ENCODE data around the gene CFAP91.
"Not testable (repeated sequence)": the region's sequence is repeated elsewhere in the genome, so short reads cannot be mapped to it uniquely, and the experiment has no call there.

CFAP91 gene

GRCh38 chr3:119678209-119678608 lies 24.6 kb upstream of the CFAP91 start:
- not testable (repeated sequence) for DNase-seq

DNA sequence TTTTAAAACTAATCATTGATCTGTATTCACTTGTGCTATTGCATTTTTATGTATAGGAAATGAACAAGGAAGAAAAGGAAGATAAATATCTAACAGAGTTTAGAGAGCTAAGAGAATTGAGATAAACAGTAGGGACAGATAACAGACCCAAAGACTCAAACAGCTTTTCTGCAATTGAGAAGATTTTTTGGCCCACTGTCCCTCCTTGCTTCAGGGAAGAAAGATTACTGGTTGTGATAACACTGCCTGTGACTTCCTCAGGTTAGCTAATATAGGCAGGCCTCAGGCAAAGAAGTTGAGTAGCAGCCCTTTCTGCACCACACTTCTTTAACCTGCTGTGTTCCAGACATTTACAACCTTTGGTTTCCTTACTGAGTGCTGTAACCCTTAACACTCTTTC lies 22.9 kb upstream of the CFAP91 start:
- no peak for DNase-seq

- peak in 3 of 4 experiments; percentile 8 to 62 (median 40) for DNase-seq
Measured at GRCh38 chr3:119681279-119681678, 21.5 kb upstream of the CFAP91 start.

DNA sequence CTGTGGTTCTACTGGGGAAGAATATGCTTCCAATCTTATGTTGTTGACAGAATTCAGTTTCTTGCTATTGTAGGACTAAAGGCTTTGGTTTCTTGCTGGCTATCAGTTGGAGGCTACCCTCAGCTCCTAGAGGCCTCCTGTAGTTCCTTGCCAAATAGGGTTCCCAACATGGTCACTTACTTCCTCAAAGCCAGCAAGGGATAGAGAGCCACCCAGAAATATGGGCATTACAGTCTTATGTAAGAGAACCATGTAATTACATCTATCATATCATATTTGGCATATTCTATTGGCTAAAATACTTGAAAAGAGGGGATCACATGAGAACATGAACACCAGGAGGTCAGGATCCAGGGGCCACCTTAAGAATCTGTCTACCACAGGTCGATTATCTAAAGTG lies 19.4 kb upstream of the CFAP91 start:
- peak in 1 of 4 experiments; percentile 29 for DNase-seq

DNA sequence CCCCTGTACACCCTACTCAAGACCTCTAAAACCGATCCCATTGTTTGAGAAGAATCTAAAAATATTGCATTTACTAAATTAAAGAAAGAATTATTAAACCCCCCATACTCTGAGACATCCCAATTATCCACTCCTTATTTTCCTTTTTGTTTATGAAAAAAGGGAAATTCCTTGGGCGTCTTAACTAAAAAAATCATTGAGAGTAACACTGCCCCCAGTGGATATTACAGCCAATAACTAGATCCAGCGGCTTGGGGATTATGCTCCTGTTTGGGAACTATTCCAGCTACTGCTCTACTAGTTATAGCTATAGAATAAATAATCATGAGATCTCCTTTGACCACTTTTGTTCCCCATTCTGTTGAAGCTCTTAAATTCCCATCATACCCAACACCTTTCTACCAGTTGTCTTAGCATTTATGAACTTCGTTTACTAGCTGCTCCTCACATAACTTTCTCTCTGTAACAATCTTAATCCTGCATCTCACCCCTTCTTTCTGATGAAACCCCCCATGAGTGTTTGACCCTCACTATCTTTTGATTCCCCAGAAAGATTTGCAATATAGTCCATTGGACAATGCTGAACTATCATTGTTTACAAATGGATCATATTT lies 12.7 kb upstream of the CFAP91 start:
- peak; percentile 25 to 68 (median 50) for DNase-seq

DNA sequence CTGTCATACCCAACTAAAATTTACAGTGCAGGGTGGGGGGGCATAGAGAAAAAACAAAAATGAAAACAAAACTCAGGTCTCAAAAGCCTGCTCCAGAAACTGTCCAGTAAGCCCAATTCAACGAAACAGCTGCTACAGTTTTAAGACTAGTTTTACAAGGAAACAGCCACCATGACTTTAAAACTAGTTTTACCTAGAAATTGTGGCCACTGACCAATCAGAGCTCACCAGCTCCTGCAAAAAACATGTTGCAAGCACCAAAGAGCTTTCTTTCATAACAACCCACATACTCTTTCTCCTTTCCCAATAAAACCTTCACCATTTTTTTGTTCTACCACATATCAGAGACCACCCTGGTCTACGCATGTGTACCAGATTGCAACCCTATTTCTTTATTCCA lies 7.3 kb upstream of the CFAP91 start:
- peak in 1 of 4 experiments; percentile 16 for DNase-seq

- DNase-seq: no peak
Measured at GRCh38 chr3:119697394-119697793, 5.4 kb upstream of the CFAP91 start.

- DNase-seq: peak; percentile 79 to 93 (median 86)
Measured at GRCh38 chr3:119700269-119700919, 2.4 kb upstream of the CFAP91 start.

DNA sequence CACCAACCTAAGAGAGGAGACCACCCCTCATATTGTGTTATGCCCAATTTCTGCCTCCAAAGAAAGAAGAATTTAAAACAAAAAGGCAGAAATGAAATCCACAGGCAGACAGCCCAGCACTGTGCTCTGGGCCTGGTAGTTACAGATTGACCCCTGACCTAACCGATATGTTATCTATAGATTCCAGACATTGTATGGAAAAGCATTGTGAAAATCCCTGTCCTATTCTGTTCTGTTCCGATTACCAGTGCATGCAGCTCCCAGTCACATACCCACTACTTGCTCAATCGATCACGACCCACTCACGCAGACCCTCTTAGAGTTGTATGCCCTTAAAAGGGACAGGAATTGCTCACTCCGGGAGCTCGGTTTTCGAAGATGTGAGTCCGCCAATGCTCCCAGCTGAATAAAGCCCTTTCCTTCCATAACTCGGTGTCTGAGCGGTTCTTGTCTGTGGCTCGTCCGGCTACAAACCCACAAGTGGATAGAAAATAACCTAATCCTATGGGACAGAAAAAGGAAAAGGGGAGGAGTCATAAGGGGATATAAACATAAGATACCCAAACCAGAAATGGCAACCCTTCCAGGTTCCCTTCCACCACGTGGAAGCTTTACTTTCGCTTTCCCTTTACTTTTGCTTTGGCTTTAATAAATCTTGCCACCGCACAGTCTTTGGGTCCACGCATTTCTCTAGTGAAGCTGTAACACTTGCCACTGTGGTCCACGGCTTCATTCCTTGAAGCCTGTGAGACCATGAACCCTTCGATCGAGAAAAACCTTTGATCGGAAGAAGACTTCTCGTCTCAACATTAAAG lies 1.7 kb upstream of the CFAP91 start:
- no peak for DNase-seq

GRCh38 chr3:119703820-119704531 lies 1.2 kb downstream of the CFAP91 start:
- DNase-seq: no peak

DNA sequence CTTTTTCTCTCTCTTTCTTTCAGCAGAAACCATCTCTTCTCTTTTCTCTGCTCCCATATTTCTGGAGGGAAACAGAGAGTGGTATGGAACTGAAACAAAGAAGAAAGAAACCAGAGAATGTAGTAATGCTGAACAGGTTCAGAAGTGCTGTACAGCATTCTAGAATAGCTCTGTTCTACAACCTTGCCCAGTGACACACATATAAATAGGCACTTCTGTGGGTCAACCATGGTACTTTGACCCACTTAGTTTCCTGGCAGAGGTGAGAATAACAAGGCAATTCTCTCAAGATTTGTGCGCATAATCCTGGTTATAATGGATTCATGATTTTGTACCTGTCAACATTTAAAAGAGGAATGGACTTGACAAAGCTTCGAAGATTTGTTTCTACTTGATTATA lies 12.3 kb downstream of the CFAP91 start:
- no peak for DNase-seq

DNA sequence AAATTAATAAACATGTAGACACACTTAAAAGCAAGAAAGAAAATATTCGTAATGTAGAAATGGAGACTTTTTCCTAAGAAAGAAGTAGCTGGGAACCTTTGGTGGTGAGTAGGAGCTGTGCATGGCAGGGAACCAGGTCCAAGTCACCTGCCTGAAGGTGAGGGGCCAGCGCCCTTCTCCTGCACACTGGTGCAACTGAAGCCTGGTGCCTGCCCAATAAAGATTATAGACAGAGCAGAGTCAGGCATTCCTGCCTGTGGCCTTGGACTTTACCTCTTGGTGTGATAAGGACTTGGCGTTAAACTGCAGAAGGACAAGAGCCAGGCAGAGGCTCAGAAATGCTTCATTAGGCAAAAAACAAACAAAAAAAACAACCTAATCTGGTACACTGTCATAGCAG lies 14.2 kb downstream of the CFAP91 start:
- DNase-seq: no peak

- DNase-seq: no peak
Measured at GRCh38 chr3:119717520-119717919, 14.7 kb downstream of the CFAP91 start.

DNA sequence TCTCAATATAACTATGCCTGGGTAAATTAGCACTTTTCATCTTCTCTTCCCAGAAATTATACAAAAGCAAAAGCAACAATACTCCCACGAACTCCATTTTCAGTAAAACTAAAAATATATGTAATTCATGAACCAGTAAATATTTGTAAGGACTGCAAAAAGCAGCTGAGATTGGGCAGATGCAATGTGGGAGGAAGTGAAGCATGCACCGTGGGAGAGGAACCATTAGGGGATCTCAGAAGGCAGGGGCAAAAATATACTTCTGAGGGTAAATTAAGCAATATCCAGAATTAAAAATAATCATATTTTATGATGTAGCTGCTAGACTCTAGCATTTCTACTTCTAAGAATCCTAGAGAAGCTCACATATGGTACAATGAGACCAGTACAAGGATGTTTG lies 20.2 kb downstream of the CFAP91 start:
- DNase-seq: peak in 3 of 4 experiments; percentile 36 to 47 (median 46)

- DNase-seq: no peak
Measured at GRCh38 chr3:119726909-119727308, 24.1 kb downstream of the CFAP91 start.

GRCh38 chr3:119729996-119730395 lies 27.2 kb downstream of the CFAP91 start:
- DNase-seq: no peak

GRCh38 chr3:119731560-119732343 lies 28.9 kb downstream of the CFAP91 start:
- DNase-seq: no peak

GRCh38 chr3:119733812-119734211 lies 31.0 kb downstream of the CFAP91 start:
- DNase-seq: no peak

DNA sequence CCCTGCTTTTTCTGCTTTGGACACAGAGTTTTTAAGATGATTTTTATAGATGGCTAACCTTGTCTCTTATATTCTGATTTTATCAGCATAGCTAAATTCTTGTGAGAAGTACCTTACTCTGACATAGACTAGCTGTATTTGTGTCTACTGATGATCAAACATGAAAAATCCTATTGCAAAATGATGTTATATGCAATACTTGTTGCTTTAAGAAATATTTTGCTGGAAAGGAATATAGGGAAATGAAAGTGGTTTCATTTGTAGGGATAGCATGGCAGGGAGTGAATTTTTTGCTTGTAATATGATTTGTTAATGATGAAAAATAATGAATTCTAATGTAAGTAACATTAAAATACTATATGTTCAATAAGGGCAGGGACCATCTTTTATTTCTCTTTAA lies 35.9 kb downstream of the CFAP91 start:
- peak in 2 of 4 experiments; percentile 56 to 59 for DNase-seq

GRCh38 chr3:119741657-119742590 lies 39.1 kb downstream of the CFAP91 start:
- peak; percentile 65 to 84 (median 77) for DNase-seq

DNA sequence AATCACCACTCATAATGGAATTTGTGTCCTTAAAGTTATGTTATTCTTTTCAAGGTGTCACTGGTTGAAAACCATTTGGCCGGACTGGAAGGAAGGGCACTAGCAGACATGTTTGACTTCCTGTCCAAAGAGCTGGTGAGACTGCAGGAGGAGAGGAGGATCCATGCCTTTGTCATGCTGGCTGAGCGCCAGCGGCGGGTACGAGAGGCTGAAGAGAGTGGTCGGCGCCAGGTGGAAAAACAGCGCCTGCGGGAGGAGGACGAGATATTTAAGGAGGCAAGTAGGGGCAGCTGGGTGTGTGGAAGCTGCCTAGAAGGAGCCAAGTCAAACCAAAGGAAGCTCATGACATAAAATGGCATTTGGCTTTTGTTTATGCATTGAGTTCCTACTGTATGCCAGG lies 41.1 kb downstream of the CFAP91 start:
- no peak for DNase-seq

Data from suppressor macrophage (primary cell).